H1 (cell line): ENCODE data around the gene ADGRF1. TPM values are rescaled to one million over a fixed set of nuclear protein-coding genes. Genes with fewer than 3 reads are reported as not detected.

Experiments
- ATF2 ChIP-seq: IDR thresholded peaks from 2 replicates; pipeline ENCODE4 v1.6.1; 2012; ENCODE audit warnings: low read length, inconsistent platforms
- CBX8 ChIP-seq: fragments of 300-800, 300-1000 bp; sonication (generic); IDR thresholded peaks from 2 replicates; pipeline ENCODE4 v1.7.1; 2016; ENCODE audit warnings: low read depth, low read length, borderline replicate concordance
- SUZ12 ChIP-seq: fragments of 200-600 bp; sonication (generic); IDR thresholded peaks from 2 replicates; pipeline ENCODE4 v1.6.1; 2012; ENCODE audit warnings: mild to moderate bottlenecking, inconsistent platforms, low read length, moderate library complexity, mixed read lengths
- TAF7 ChIP-seq: optimal IDR thresholded peaks from 2 replicates; pipeline ENCODE3; 2011; ENCODE audit warnings: low read depth, mild to moderate bottlenecking, inconsistent platforms, low read length, moderate library complexity, borderline replicate concordance
- polyA plus RNA-seq, 7 experiments: library from polyadenylated mRNA; depleted of rRNA in 3 of 7; stranded (reverse) in 5 of 7; unstranded in 2 of 7; fragments of >200 nt in 5 of 7; fragments of 200-250 nt in 2 of 7; gene quantifications; 1 replicate in 5 of 7; 2 replicates in 1 of 7; 4 replicates in 1 of 7; pipeline versions ENCODE4 v1.2.1 to v1.2.3, GENCODE V29; 2011 to 2013; ENCODE audit warnings: missing spikeins in 2 of 7, mixed read lengths in 2 of 7
- total RNA-seq: library from RNA; stranded (reverse); fragmentation: NEBNext Ultra II Directional; extraction: Animal tissue kit (Norgen Biotek cat#: 25700); gene quantifications from 2 replicates; pipeline ENCODE4 v1.2.1, GENCODE V29; 2021

The ADGRF1 gene
- total and polyA plus RNA-seq, 2 of the 8 experiments (the other 6 are each of a cell fraction or from before 2014, with no cell fraction given) = not detected

DNA sequence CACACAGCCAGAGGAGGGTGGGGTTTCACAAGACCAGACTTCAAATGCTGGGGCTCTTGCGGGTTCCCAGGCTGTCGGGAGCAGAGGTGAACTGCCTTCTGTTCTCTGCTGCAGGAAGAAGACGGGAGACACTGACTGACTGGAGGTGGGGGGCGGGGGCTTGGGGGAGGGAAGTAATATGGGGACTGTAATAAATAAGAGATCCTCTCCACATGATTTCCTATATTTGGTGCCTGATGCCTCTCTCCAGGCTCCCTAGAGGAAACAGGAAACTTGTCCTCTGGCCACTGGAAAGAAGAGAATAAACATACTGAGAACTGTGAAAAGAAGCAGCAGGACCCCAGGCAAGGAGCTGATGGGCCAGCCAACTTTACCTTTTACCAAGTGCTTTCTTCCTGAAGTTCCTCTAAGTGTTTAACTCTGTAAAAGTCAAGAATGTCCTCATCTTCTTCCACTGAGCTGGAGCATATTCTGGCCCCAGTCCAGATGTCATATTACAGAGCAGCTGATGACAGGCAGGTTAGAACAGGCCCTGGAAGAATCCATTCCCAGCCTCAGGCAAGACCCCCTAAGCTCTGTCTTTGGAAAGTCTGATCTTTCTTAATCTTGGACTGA is 87.2 kb downstream of the ADGRF1 start (continued):
- TF ChIP-seq TAF7 (no peak), ATF2 (no peak), SUZ12 (no peak), CBX8 (no peak)
